B cell (primary cell): ENCODE results near the gene TAF11L10.
"Not testable (repeated sequence)": the region's sequence is repeated elsewhere in the genome, so short reads cannot be mapped to it uniquely, and the experiment has no call there.

ENCODE experiments used
- EZH2 ChIP-seq: IDR thresholded peaks from 2 replicates; pipeline ENCODE4 v1.6.1; 2012; ENCODE audit warnings: borderline replicate concordance, low read depth, mild to moderate bottlenecking, moderate library complexity, low read length; ENCODE audit not compliant: insufficient read depth, poor library complexity, severe bottlenecking
- TF ChIP-seq, protein P1 (sequence below): fragments of 200-600 bp; IDR thresholded peaks from one replicate; pipeline ENCODE4 v1.8.0; 2022; ENCODE audit warnings: antibody characterized with exemption, mild to moderate bottlenecking

DNA sequence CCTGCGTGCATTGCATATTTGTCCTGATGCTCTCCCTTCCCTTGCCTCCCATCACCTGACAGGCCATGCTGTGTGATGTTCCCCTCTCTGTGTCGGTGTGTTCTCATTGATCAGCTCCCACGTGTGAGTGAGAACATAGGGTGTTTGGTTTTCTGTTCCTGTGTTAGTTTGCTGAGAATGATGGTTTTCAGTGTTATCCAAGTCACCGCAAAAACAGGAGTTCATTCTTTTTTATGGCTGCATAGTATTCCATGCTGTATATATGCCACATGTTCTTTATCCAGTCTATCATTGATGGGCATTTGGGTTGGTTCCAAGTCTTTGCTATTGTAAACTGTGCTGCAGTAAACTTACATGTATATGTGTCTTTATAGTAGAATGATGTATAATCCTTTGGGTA is 9.8 kb upstream of the TAF11L10 start:
- TF ChIP-seq, protein P1, sequence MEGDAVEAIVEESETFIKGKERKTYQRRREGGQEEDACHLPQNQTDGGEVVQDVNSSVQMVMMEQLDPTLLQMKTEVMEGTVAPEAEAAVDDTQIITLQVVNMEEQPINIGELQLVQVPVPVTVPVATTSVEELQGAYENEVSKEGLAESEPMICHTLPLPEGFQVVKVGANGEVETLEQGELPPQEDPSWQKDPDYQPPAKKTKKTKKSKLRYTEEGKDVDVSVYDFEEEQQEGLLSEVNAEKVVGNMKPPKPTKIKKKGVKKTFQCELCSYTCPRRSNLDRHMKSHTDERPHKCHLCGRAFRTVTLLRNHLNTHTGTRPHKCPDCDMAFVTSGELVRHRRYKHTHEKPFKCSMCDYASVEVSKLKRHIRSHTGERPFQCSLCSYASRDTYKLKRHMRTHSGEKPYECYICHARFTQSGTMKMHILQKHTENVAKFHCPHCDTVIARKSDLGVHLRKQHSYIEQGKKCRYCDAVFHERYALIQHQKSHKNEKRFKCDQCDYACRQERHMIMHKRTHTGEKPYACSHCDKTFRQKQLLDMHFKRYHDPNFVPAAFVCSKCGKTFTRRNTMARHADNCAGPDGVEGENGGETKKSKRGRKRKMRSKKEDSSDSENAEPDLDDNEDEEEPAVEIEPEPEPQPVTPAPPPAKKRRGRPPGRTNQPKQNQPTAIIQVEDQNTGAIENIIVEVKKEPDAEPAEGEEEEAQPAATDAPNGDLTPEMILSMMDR: not testable (repeated sequence)
- TF ChIP-seq EZH2: not testable (repeated sequence)
